Astrocyte (in vitro differentiated cells and primary cell): ENCODE data around the gene ZRANB1.

ENCODE experiments used
- CTCF ChIP-seq: IDR thresholded peaks from 2 replicates; pipeline ENCODE4 v1.5.1; 2011; ENCODE audit warnings: low read depth, mild to moderate bottlenecking, inconsistent platforms, low read length, moderate library complexity; ENCODE audit not compliant: insufficient read depth
- EZH2 ChIP-seq: IDR thresholded peaks from 2 replicates; pipeline ENCODE4 v1.6.1; 2012; ENCODE audit warnings: mild to moderate bottlenecking, low read length, inconsistent platforms; ENCODE audit not compliant: insufficient read depth

- TF ChIP-seq CTCF, result no peak
- no peak for TF ChIP-seq EZH2
These were observed 91.4 kb downstream of the ZRANB1 start for GRCh38 chr10:125033146-125033924.
